Ramos (cell line): ENCODE results near the gene CACNA1C.

Experiments used
- in situ Hi-C: fragments of 300-500 bp; cut with MboI; formaldehyde crosslinking; loops from one replicate; pipeline ENCODE4 v1.14.3; 2022; ENCODE audit warnings: low sequenced_read_pairs; ENCODE audit not compliant: unreplicated experiment

The CACNA1C gene

GRCh38 chr12:2413999-2414792, 361.4 kb downstream of the CACNA1C start:
- in situ Hi-C loops = no loop called here

DNA sequence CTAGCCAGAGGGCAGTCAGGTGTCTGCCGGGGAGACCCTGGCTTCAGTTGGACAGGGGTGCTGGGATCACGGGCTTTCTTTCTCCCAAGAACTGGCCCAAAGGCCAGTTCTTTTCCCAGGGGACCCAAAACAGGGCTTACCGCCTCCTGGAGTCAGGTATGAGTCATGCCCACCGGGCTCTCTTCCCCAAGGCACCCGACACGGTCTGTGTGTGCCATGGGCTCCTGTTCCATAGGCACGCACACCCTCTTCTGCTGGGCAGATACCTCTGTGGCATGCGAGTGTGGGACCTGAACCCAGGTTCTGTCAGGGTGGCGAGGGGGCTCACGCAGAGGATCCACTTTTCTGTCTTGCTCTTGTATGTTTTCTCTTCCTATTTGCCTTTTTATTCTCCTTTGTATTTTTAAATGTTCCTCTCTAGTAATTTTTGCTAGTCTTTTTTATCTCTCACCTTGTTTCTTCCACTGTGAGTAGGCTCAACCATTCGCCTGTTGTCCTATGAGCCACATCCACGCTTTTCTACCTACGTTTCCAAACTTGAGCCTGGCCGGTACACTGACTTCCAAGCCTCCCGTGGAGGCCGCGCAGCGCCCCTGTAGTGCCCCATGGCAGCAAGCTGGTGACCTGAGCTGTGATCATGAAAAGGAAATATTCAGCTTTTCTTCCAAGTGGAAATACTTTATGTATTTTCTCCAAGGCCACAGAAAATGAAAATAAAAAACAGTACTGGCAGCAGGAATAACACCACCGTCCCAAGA, 362.2 kb downstream of the CACNA1C start:
- in situ Hi-C loops = no loop called here

GRCh38 chr12:2415568-2415944, 362.8 kb downstream of the CACNA1C start:
- in situ Hi-C loops = no loop called here

DNA sequence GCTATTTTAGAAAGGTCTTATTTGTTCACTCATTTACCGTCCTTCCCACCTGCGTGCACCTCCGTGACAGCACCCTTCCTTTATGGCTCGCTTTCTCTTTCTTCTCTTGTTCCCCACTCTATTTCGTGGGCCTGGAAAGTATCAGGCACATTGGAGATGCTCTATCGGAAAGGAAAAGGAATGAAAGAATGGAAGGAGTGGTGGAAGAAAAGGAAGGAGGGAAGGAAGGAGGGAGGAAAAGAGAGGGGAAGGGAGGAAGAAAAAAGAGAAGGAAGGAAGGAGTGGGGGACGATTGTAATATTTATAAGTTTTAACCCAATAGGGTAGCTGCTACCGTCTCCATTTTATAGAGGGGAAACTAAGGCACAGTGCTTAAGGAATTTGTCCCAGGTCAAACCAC, 363.4 kb downstream of the CACNA1C start:
- in situ Hi-C loops = no loop called here

GRCh38 chr12:2417481-2418160, 364.8 kb downstream of the CACNA1C start:
- in situ Hi-C loops = no loop called here

GRCh38 chr12:2418579-2418978, 365.8 kb downstream of the CACNA1C start:
- in situ Hi-C loops = no loop called here

DNA sequence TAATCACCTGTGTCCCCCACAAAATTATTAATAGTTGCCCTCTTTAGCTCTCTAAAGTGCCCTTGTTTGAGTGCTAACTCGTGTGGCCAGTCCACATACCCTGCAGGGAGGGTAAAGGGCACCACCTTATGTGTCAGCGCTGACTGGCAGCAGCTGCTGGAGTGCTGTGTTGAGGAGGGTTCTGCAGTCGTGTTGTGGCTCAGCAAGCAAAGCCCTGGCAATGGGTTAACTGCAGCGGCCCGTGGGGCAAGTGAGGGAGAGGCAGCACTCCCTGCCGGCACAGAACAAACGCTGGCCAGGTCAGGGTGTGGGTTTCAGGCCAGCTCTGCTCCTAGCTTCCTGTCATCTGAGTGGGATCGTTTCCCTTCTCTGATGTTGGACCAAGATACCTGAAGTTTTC, 369.8 kb downstream of the CACNA1C start:
- in situ Hi-C loops = no loop called here

GRCh38 chr12:2429032-2429431, 376.2 kb downstream of the CACNA1C start:
- in situ Hi-C loops = no loop called here

DNA sequence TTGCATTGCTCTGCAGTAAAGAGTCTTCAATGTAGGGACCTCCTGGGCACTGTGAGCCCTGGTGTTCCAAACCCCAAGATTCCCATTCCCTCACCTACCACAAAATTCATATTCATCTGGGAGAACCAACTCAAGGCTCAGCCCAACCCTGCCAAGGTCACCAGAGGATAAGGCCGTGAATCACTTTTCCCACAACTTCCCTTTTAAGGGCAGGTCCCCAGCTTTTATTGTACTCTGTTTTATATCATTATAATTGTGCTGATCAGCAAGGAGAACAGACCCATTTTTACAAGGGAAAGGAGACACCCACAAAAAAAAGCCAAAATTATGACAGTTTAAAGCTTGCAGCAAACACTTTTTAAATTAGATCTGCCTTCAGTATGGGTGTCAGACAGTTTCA, 379.0 kb downstream of the CACNA1C start:
- in situ Hi-C loops = no loop called here

- in situ Hi-C loops = no loop called here
Observed at GRCh38 chr12:2432856-2433255, 380.1 kb downstream of the CACNA1C start.

DNA sequence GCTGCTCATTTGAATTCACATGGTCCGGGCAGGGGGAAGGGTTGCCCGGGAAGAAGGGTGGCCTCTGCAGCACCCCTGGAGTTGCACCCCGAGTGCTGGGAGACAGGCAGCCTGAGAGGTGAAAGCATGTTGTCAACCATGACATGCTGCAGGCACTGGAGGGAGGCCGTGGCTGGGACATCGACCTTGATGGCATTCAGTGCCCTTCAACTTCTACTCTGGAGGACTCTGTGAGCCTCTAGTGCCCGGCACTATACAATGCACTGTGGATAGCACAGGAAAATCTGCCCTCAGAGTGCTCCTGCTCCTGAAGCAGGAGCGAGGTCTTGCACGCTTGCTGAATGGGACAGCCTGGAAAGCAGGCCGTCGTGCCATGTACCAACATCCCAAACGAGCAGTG, 382.7 kb downstream of the CACNA1C start:
- in situ Hi-C loops = no loop called here

DNA sequence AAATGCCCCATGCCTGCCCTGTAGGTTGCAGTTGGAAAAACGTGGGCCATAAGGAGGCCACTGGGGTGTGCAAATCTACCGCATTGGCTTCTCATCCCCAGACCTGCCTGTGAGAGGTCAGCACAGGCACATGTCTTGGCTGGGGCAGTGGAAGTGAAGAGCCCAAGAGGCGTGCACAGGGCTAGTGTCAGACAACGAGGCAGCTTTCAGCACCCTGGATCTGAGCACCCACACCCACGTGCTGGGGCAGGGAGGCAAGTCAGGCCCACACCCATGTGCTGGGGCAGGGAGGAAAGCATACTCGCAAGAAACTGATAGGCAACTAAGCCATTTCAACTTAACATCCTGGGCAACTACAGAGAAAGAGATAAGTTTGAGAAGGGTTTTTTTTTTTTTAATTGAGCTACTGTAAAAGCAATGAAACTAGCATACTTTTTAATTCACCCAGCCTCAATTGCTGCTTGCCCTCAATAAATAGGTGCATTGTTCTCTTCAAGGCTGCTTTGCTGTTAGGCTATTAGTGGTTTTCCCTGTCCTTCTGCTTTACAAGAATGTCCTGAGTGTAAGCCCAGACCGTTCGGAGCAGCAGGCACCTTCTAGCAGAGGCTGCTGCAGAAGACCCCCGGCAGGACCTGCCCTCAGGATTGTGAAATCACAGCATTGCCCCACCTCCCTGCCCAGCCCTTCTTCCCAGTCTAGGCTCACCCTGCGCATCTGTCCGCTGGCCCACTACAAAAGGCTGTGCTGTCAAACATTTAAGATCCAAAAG, 386.7 kb downstream of the CACNA1C start:
- in situ Hi-C loops = no loop called here

DNA sequence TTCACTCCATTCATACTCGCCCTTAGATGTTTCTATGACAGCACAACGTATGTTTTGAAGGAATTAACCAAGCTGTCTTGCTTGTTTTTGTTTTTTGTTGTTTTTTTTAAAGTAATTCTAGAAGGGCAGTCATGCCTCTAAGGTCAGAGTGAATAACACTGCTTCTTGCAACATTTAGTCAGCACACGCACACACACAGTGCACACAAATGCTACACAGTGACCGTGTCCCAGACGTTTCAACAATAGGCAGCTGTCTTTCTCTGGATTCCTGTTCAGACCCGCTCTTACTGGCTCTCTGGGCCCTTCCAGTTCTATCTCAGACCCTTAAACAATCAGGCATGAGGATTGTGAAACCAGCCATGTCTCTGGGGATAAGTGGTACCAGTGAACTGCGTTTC, 391.0 kb downstream of the CACNA1C start:
- in situ Hi-C loops = no loop called here

DNA sequence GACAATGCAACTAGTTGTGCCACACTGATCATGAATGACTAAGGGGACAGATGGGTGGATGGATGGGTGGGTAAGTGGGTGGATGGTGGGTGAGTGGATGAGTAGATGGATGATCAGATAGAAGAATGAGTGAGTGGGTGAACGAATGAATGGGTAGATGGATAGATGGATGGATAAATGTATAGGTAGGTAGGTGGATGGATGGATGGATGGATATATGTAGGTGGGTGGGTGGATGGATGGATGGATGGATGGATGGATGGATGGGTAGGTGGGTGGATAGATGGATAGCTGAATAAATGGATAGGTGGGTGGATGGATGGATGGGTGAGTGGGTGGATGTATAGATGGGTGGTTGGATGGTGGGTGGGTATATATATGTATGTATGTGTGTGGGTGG, 393.2 kb downstream of the CACNA1C start:
- in situ Hi-C loops = no loop called here

DNA sequence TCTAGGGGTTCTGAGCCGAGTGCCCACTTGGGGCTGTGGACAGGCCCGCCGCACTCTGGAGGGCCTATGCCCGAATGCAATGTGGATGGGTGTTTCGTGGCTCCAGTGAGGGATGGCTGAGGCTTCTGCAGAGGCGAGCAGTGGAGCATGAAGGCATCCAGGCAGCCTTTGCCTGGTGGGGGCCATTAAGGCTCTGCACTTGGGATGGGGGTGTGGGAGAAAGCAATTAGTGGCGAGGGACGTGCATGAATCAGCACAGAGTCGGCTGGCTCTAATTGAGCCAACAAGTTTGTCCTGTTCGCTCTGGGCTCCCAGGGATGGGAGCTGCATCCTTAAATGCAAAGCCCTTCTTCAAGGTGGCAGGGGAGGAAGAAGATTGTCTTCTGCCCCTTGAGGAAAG, 395.1 kb downstream of the CACNA1C start:
- in situ Hi-C loops = no loop called here

DNA sequence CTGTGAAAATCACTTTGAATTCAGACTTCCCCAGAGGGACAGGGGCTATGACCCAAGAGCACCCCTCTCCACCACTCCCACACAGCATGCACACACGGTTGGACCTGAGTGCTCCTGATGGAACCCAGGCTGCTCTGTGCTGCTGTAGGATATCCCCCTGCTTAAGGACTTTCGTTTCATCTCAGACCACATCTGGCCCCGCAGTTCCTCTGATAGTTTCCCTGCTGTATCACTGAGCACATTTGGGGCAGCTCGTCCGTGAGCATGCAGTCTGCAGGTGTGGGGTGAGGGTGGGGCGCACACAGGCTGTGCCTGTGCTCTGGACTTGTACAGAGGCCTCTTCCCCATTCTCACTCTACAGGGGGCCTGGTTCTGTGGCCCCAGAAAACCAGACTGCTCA, 396.8 kb downstream of the CACNA1C start:
- in situ Hi-C loops = no loop called here

DNA sequence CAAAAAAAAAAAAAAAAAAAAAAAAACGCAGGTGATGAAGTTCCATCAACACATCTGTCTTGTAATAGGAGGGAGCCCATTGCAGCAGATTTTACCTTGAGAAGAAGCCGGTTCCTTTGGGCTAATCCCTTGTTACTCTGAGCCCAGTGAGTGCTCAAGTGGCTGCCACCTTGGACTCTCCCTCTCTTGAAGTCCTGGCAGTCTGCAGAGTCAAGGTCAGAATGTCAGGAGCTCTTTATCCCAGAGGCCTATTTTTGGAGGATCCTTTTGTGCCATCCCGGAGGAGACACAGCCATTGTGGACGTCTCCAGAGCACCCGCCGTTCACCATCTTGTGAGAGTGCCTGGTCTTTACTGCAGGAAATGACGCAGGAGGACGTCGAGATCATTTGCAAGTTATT, 397.8 kb downstream of the CACNA1C start:
- in situ Hi-C loops = no loop called here

- in situ Hi-C loops = no loop called here
Observed at GRCh38 chr12:2451025-2451424, 398.2 kb downstream of the CACNA1C start.

DNA sequence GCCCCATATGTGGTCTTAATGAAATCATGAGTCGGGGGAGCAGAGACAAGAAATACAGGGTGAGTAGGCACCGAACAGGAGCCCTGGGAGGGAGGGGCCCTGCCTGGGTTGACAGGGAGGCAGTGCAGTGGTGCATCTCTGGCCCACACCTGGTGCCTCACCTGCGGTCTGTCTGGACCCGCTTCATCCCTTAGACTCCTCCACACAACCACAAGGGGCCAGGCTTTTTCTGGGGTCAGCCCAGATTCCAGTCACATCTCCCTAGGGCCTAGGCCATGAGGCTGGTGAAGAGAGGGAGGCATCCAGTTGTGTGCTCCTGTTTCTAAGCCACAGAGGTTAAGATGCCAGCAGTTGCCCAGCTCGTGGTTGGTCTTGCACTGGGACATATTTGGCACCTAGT, 398.7 kb downstream of the CACNA1C start:
- in situ Hi-C loops = no loop called here

GRCh38 chr12:2453076-2453760, 400.4 kb downstream of the CACNA1C start:
- in situ Hi-C loops = no loop called here
